TTC549 (cell line): ENCODE data around the gene ERFL.

Experiments used
- FAIRE-seq: peaks from 2 replicates; lab custom pipeline; 2012; peaks lifted over from hg19 to GRCh38; lab: Jason Lieb, UNC

ERFL gene

DNA sequence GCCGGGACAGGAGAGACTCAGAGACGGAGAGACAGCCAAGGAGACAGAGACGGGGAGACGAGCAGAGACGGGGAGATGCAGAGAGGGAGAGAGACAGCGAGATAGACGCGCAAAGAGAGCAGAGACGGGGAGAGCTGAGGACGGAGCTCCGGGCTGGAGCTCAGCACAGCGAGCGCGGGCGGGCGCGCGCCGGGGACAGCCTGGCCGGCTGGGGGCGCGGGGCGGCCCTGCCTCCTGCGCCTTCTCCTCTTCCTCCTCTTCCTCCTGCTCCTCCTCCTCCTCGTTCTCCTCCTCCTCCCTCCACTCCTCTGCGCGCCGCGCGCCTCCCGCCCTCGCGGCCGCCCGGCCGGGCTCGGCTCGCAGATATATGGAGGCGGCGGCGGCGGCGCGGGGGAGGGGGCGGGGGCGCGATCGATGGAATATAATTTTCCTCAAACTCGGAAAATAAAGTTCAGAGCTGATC, at the start of gene ERFL:
Gene ERFL, minus strand, starts transcription at position 229 of the 463 bp plus-strand sequence. CDS start 15,530 bp downstream, outside the sequence.
- no peak for FAIRE-seq

DNA sequence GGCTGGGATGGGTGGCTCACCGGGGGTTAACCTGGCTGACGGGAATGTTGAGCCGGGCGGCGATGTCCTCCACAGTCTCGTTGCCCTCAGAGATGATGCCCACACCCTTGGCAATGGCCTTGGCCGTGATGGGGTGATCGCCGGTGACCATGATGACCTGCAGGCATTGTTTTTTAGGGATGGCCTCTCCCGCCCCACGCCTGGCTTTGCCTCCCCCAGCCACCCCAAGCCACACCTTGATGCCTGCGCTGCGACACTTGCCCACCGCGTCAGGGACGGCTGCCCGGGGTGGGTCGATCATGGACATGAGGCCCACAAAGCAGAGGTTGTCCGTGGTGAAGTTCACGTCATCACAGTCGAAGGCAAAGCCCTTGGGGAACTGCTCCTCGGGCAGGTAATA, 49.7 kb upstream of the ERFL start:
- FAIRE-seq: no peak

DNA sequence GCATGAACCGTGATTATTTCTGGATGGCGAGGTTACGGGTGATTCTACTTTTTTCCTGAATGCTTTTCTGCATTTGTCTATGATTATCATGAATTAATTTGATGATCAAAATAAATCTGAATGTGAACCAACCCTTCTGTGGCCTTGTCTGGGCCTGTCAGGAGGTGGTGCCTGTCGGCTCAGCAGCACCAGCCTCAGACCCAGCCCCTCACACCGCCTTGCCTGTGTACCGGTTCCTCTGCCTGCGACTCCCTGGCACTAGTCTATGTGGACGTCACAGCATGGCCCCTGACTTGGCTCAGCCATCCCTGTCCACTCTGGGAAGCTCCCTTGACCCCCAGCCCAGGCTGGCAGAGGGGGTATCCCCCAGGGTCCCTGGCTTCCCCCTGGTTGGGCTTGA, 46.4 kb upstream of the ERFL start:
- no peak for FAIRE-seq

GRCh38 chr19:41971363-41971762, 43.1 kb upstream of the ERFL start:
- FAIRE-seq: no peak

DNA sequence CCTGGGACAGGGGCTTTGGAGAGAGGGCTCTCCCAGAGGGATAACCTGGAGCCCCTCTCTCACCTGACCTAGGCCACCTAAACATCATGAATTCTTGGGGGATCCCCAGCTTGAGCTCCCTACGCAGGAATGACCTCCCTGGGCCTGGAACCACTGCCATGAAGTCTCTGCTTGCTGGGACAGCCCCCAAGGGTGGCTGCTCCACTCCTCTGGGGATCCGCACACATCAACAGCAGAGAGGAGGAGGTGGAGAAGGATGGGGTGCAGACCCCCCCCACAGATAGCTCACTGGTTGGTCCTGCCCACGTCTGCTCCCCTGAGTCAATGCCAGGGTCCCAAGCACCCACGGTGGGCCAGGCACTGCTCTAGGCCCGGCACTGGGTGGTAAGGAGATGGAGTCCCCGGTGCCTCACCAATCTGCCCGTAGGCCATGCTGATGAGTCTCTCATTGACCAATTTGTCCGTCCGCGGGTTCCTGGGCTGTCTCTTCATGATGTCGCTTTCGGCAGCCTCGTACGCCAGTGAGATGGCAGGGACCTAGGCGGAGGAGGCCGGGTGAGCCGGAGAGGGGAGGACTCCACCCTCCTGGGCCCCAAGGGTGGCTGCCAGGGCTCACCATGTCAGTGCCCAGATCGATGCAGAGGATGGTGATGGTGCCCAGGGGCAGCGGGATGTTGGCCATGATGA, 41.7 kb upstream of the ERFL start:
- FAIRE-seq: no peak

- no peak for FAIRE-seq
These were observed 40.7 kb upstream of the ERFL start for GRCh38 chr19:41968751-41969595.

DNA sequence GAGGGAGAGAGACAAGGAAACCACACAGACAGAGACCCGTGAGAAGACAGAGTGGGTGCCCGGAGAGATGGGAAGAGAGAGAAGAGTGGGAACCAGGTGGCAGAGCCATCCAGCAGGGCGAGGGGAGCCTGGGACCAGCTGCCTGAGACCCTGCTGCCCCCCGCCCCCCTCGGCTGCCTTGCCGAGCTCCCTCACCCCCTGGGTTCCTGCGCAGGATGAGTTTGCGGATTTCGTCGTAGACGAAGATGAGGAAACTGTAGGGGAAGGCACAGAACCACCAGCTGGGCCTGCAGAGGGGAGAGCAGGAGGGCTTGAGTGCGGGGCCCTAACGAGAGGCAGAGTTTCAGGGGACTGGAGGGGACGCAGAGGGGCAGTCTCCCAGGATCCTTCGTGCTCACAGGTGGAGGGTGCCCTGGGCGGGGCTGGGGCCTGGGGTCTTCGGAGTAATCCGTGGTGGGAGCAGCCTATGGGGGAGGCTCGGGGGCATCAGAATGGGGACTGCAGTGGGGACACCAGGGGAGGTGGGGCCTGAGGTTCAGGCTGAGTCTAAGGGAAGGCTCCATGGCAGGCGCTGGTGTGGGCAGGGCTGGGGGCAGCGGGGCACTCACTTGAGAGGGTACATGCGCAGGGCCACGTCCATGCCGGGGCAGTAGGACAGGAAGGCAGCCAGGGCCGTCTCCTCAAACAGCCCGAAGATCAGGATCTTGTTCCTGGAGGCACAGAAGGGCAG, 39.0 kb upstream of the ERFL start:
- FAIRE-seq: no peak

- no peak for FAIRE-seq
These were observed 36.9 kb upstream of the ERFL start for GRCh38 chr19:41965106-41965505.

DNA sequence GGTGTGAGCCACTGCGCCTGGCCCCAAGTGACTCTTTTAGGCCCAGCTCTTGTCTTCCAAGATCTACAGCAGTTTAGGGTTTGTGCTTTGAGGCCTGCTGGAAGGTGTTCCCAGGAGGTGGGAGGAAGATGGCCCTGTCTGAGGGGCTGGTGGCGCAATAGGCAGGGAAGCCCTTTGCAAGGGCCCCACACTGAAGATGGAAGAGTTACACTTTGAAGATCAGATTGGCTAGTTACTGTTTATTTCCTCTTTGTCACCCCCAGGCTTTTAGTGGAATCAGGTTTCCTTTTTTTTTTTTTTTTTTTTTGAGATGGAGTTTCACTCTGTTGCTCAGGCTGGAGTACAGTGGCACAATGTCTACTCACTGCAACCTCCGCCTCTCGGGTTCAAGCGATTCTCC, 32.7 kb upstream of the ERFL start:
- no peak for FAIRE-seq

GRCh38 chr19:41959056-41960053, 31.1 kb upstream of the ERFL start, which contains the start of gene RABAC1:
Gene RABAC1, minus strand, starts transcription at chr19:41959321. Its CDS starts 29 bp downstream, at chr19:41959292.
- peak; percentile 33 for FAIRE-seq

DNA sequence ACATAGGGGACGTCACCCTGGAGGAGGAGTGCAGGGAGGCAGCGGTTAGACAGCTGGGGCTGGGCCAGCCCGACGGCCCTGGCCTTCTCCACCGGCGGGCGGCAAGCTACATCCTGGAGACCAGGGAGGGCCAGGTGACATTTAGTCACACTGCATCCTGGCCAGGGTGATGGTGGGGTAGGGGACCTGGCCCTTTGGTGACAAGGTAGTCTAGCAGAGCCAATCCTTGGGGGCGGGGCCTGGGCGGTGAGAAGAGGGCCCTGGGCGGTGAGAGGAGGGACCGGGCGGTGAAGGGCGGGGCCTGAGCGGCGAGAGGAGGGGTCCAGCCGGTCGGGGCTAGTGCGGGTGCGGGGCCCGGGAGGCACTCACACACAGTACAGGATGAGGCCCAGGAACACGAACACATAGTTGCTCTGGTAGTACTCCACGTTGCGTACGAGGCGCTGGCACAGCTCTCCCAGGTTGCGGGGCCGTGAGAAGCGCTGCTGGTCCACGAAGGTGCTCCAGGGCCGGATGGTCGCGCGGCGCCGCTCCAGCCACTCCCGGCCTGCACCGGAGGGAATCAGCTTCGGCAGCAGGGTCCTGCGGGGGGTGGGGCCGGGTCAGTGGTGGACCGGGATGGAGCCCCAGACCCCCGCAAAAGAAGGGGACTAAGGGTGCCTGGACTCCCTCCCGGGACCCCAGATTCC, 30.3 kb upstream of the ERFL start:
- FAIRE-seq: no peak

DNA sequence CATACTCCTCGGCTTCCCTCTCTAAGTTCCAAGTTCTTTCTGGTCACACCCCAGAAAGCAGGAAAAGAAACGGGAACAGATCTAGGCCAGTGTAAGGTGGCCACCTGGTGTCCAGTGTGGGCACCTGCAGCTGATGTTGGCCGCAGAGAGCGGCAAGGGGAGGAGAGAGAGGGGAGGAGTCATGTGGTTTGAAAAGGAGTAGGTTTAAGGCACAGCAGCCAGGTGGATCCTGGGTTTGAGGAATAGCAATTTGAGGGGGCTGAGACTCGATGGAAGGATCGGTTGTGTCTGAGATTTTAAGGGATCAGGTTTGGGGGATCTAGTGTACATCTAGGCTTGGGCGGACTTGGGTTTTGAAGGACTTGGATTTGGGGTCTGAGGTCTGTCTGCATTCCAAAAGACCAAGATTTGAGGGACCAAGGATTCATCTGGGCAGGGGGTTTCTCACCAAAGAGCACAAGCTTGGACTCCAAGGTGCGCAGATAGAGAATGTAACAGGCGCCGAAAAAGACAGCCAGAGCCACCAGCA, 29.7 kb upstream of the ERFL start:
- peak; percentile 67 for FAIRE-seq

DNA sequence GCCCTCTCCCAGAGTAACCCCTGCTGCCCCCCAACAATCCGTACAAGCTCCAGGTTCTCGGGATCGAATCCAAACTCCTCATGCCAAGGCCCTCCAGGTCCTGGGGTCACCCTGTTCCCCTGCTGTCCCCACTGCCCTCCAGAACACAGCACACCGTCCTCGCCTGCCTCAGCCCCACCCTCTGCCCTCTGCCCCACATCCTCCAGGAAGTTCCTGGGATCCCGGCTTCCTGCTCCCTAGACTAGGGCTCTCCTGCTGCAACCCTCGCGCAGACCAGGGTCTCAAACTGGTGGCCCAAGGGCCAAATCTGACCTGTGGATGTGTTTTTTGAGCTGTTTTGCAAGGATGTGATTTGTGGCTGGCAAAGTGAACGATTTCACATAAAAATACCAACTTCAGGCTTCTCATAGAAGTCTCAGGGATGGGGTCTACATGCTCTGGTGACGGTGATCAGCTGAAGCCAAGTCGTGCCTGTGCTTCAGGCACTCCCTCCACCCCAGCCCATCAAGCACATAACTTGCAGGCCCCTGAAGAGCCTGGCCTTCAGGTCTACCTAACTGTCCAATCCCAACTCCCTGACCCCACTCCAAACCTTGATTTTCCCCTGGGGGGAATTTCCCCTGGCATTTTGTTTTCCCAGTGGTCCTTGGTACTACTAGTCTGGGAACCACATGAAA, 29.1 kb upstream of the ERFL start:
- FAIRE-seq: no peak

DNA sequence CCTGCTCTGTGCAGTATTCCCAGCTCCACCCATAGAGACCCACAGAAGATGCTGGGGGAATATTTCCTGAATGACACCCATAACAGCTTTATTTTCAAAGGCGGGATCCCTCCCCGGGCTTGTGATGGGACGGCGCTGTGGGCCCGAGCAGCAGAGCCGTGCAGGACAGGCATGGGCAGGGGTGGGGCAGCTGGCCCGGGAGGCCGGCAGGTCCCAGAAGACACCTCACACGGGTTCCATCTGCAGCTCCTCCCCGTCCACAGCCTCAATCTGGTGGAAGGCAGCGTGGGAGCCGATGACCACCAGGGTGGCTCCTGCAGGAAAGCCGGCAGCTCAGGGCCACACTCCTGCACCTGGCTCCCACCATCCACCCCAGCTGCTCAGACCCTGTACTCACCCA, 28.4 kb upstream of the ERFL start:
- FAIRE-seq: no peak

DNA sequence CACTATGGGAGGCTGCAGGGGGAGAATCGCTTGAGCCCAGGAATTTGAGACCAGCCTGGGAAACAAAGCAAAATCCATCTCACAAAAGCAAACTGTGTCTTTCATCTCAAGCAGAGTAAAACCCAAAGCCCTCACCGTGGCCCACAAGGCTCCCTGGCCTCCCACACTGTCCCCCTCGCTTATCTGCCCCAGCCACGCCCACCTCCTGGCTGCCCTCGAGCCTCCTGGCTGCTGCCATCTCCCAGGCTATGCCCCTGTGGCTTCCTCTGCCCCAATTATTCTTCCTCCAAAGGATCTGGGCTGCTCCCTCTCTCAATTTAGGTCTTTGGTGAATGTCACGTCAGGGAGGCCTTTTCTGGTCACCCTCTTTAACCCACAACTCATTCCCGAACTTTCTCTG, 27.3 kb upstream of the ERFL start:
- no peak for FAIRE-seq

DNA sequence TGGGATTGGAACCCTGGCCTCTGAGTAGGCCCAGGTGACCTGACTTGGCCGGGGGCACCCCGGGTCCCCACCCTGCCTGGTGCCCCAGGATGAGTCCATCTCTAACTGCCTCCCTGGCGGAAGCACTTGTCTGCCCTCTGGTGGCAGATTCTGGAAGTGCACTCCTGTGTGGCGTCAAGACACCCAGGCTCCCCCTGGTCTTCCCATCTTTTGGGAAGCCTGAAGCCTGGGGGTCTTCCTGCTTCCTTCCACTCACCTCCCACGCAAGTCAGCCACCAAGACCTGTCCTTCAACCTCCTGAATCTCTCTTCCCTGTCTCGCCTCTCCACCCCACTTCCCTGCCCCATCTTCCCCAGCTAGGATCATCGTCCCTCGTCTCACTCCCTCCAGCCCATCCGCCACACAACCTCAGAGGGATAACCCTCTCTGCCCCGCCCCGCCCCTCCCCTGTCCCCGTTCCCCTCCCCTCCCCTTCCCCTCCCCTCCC, 23.5 kb upstream of the ERFL start:
- no peak for FAIRE-seq

- no peak for FAIRE-seq
These were observed 18.8 kb upstream of the ERFL start for GRCh38 chr19:41947091-41947490.

DNA sequence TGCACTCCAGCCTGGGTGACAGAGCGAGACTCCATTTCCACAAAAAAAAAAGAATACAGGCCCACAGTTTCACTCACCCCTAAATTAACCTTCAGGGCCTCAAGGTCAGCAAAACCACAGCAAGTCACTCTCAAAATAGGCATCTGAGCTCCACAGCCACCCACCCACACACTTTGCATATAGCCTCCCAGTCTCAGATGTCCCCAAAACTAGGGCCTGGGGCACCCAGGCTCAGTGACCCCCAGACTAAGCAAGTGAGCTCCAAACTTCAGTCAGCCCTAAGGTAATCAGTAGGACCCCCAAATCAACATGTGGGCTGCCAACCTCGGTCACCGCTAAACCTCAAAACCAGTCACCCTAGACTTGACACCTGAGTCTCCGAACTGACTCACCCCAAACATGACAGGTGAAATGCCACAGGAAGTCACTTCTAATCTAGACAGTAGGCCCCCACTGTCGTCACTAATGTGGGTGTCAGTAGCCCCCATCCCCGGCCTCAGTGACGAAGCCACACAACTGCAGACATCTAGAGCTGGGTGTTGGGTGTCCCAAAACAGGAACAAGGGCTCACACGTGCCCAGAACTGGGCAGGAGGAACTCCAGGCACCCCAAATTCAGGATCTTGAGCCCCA, 17.0 kb upstream of the ERFL start:
- no peak for FAIRE-seq

- no peak for FAIRE-seq
These were observed 16.1 kb upstream of the ERFL start for GRCh38 chr19:41944336-41944735.
